ENCODE data around the gene PEF1.

PEF1 gene

DNA sequence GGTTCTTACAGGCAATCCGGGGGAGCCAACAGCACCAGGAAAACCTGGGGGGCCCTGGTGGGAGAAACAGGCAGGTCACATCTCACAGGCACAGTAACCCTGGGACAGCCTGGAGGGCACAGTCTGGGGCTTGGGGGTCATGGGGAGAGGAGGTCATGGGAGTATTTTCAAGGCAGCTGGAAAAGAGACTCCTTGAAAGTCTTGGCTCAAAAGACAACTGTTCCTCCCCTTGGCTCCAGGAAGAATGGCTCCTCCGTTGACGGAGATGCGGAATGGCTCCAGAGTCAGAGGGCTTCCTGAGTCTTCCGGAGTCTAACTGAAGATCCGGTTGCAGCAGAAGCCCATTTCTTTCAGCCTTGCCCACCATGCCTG lies 25.9 kb upstream of the PEF1 start:
- H3K36me3 ChIP-seq (replicated peaks; ENCODE audit: low read depth, low read length): no peaks in the 10 kb centered on the region
- no peaks in the 10 kb centered on the region for H3K79me2 ChIP-seq (ENCODE audit: low read length)
- H3K27ac ChIP-seq (ENCODE audit: low read length): no peak overlapping the region
- TF ChIP-seq EZH2phosphoT487 (IDR thresholded peaks at IDR 0.05; ENCODE audit: low read depth) (no peak), CTCF (IDR thresholded peaks at IDR 0.05; ENCODE audit: low read depth, low read length) (no peak)
- 0 out of 2 replicates have a peak, but pooled peaks cover 3% of the 10 kb centered on the region for H3K27me3 ChIP-seq (ENCODE audit: low read depth, low read length)
- no peaks in the 10 kb centered on the region for H4K20me1 ChIP-seq (ENCODE audit: insufficient read depth, low read length)
- H3K4me1 ChIP-seq (ENCODE audit: low read length): no peaks in the 10 kb centered on the region
- H3K9me3 ChIP-seq (ENCODE audit: insufficient read depth, low read length): no peaks in the 10 kb centered on the region
- H2AFZ ChIP-seq (ENCODE audit: low read depth, low read length): no peak overlapping the region
- H3K4me2 ChIP-seq (ENCODE audit: low read length): 0 out of 2 replicates have a peak overlapping the region, but pooled peaks have one; percentile 7
- H3K4me3 ChIP-seq (ENCODE audit: low read length): no peak overlapping the region
- no peak overlapping the region for H3K9ac ChIP-seq (ENCODE audit: low read length)

DNA sequence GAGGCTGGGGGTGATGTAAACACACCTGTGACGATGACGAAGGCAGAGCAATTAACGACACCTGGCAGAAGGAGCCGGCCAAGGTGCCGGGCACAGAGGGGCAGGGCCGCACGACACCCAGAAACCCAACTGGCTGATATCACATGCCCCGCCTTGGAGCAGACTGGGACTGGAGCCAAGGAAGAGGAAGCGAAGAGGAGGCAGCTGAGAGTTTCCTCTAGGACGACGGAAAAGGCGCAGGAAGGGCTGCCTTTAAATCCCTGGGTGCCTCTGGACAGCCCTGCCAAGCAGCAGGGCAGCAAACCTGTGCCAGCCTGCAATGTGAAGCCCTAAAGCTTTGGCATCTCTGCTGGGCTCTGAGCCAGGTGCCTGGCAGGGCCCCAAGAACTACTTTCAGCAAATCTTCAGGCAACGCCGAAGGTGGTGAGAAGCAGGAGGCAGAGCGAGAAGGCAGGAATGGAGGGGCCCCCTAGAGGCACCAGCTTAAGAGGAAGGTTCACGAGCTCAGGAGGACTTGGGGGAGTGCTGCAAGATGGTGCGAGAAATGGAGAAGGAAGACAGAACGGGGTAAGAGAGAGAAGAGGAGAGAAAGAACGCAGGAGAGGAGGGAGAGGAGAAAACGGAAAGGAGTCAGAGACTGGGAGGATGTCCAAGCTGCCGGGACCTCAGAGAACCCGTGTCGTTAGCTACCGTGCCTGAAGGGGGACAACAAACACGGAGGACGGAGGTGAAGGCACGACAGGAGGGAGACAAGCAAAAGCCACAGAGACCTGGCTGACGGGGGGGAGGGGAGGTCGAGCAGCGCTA lies 25.3 kb upstream of the PEF1 start:
- peak overlapping the region; percentile 7; the same call in 1 of the 2 replicates for H3K4me2 ChIP-seq (ENCODE audit: low read length)
- H4K20me1 ChIP-seq (ENCODE audit: insufficient read depth, low read length): no peaks in the 10 kb centered on the region
- no peak overlapping the region for H3K27ac ChIP-seq (ENCODE audit: low read length)
- H3K9me3 ChIP-seq (ENCODE audit: insufficient read depth, low read length): no peaks in the 10 kb centered on the region
- H3K4me1 ChIP-seq (ENCODE audit: low read length): no peaks in the 10 kb centered on the region
- H3K79me2 ChIP-seq (ENCODE audit: low read length): no peaks in the 10 kb centered on the region
- no peak overlapping the region for H3K9ac ChIP-seq (ENCODE audit: low read length)
- no peak overlapping the region for H2AFZ ChIP-seq (ENCODE audit: low read depth, low read length)
- 0 out of 2 replicates have a peak, but pooled peaks have one; percentile 4 for TF ChIP-seq CTCF (IDR thresholded peaks at IDR 0.05; ENCODE audit: low read depth, low read length)
- TF ChIP-seq EZH2phosphoT487 (IDR thresholded peaks at IDR 0.05; ENCODE audit: low read depth): no peak
- H3K27me3 ChIP-seq (ENCODE audit: low read depth, low read length): 0 out of 2 replicates have a peak, but pooled peaks cover 3% of the 10 kb centered on the region
- H3K4me3 ChIP-seq (ENCODE audit: low read length): no peak overlapping the region
- no peaks in the 10 kb centered on the region for H3K36me3 ChIP-seq (replicated peaks; ENCODE audit: low read depth, low read length)

DNA sequence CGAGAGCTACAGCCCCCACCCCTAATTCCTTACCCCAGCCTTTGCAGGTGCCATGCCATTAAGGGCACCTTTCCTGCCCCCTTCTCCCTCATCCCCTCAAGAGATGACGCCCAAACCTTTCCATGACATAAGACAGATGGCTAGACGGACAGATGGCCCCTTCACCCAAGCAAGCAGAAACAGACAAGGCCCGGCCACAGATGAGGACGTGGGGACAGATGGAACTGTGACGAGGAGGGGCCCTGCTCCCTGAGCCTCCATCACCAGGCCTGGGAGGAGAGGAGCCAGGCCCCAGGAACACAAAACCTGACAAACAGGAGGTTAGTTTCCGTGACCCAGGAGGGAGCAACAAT lies 24.7 kb upstream of the PEF1 start:
- H3K4me2 ChIP-seq (ENCODE audit: low read length): no peak overlapping the region
- no peaks in the 10 kb centered on the region for H3K9me3 ChIP-seq (ENCODE audit: insufficient read depth, low read length)
- H2AFZ ChIP-seq (ENCODE audit: low read depth, low read length): no peak overlapping the region
- no peaks in the 10 kb centered on the region for H3K79me2 ChIP-seq (ENCODE audit: low read length)
- H3K36me3 ChIP-seq (replicated peaks; ENCODE audit: low read depth, low read length): no peaks in the 10 kb centered on the region
- no peaks in the 10 kb centered on the region for H4K20me1 ChIP-seq (ENCODE audit: insufficient read depth, low read length)
- TF ChIP-seq EZH2phosphoT487 (IDR thresholded peaks at IDR 0.05; ENCODE audit: low read depth) (no peak), CTCF (IDR thresholded peaks at IDR 0.05; ENCODE audit: low read depth, low read length) (no peak)
- 0 out of 2 replicates have a peak, but pooled peaks cover 3% of the 10 kb centered on the region for H3K27me3 ChIP-seq (ENCODE audit: low read depth, low read length)
- no peak overlapping the region for H3K4me3 ChIP-seq (ENCODE audit: low read length)
- no peak overlapping the region for H3K9ac ChIP-seq (ENCODE audit: low read length)
- H3K4me1 ChIP-seq (ENCODE audit: low read length): no peaks in the 10 kb centered on the region
- H3K27ac ChIP-seq (ENCODE audit: low read length): no peak overlapping the region

DNA sequence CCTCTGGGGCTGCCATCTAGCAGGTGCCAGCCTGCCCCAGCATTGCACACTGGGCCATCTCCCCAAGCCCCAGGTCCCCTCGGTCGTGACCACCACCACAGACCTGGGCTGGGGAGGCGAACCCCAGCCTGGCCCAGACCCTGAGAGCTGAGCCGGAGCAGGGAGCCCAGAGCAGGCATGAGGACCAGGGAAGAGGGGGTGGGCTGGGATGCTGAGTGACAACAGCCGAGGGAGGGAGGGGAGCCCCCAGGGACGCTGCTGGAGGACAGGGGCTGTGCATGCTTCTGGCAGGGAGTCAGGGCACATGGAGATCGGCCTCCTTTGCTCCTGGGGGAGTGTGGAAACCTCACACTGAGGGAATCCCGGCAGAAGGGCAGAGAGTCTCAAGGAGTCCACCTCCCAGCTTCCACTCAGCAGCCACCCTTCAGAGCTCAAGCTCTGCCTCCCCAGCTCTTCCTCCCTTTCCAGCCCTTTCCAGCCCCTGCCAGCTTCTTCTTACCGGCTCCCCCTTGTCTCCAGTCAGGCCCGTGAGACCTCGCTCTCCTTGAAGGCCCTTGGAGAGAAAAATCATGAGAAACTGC lies 23.7 kb upstream of the PEF1 start:
- Histone ChIP-seq H3K9ac (ENCODE audit: low read length) (no peak overlapping the region), H3K27ac (ENCODE audit: low read length) (no peak overlapping the region), H3K4me3 (ENCODE audit: low read length) (no peak overlapping the region), H3K4me1 (ENCODE audit: low read length) (no peaks in the 10 kb centered on the region), H2AFZ (ENCODE audit: low read depth, low read length) (no peak overlapping the region), H4K20me1 (ENCODE audit: insufficient read depth, low read length) (no peaks in the 10 kb centered on the region), H3K79me2 (ENCODE audit: low read length) (no peaks in the 10 kb centered on the region), H3K4me2 (ENCODE audit: low read length) (no peak overlapping the region), H3K9me3 (ENCODE audit: insufficient read depth, low read length) (no peaks in the 10 kb centered on the region), H3K27me3 (ENCODE audit: low read depth, low read length) (0 out of 2 replicates have a peak, but pooled peaks cover 3% of the 10 kb centered on the region), H3K36me3 (replicated peaks; ENCODE audit: low read depth, low read length) (no peaks in the 10 kb centered on the region)
- TF ChIP-seq CTCF (IDR thresholded peaks at IDR 0.05; ENCODE audit: low read depth, low read length): no peak
- no peak for TF ChIP-seq EZH2phosphoT487 (IDR thresholded peaks at IDR 0.05; ENCODE audit: low read depth)
